AG10803 (cell line): ENCODE data around the gene LDB2.

Source experiments
- DNase-seq: peaks from one replicate; pipeline ENCODE4 v3.0.0; 2010; ENCODE audit warnings: low read depth
- H3K4me3 ChIP-seq: 2 replicates; pipeline ENCODE4 v1.5.1; 2011; ENCODE audit warnings: mild to moderate bottlenecking, low read length, control low read depth
- TF ChIP-seq, protein P1 (sequence below): conservative IDR thresholded peaks from 2 replicates; pipeline ENCODE4 v1.5.1; 2011; ENCODE audit warnings: mild to moderate bottlenecking, low read length, control low read depth, inconsistent platforms

Gene LDB2

DNA sequence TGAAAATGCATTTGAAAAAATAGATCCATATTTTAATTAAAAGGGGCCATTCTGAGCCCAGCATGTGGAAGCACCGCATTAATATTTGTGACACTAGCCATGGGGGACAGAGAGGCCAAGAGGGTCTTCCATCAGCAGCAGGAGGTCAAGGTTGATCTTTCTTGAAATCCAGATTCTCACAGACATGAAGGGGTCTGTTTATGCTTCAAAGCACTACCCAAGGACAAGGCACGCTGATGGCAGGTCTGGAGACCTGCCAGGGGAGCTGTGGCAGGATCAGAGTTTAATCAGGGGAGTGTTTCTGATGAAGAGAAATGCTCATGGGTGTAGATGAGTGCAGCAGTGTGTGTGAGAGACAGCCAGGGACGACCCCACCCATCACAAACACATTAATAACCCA, 243.3 kb downstream of the LDB2 start:
- DNase-seq: no peak
- TF ChIP-seq, protein P1, sequence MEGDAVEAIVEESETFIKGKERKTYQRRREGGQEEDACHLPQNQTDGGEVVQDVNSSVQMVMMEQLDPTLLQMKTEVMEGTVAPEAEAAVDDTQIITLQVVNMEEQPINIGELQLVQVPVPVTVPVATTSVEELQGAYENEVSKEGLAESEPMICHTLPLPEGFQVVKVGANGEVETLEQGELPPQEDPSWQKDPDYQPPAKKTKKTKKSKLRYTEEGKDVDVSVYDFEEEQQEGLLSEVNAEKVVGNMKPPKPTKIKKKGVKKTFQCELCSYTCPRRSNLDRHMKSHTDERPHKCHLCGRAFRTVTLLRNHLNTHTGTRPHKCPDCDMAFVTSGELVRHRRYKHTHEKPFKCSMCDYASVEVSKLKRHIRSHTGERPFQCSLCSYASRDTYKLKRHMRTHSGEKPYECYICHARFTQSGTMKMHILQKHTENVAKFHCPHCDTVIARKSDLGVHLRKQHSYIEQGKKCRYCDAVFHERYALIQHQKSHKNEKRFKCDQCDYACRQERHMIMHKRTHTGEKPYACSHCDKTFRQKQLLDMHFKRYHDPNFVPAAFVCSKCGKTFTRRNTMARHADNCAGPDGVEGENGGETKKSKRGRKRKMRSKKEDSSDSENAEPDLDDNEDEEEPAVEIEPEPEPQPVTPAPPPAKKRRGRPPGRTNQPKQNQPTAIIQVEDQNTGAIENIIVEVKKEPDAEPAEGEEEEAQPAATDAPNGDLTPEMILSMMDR: no peak

DNA sequence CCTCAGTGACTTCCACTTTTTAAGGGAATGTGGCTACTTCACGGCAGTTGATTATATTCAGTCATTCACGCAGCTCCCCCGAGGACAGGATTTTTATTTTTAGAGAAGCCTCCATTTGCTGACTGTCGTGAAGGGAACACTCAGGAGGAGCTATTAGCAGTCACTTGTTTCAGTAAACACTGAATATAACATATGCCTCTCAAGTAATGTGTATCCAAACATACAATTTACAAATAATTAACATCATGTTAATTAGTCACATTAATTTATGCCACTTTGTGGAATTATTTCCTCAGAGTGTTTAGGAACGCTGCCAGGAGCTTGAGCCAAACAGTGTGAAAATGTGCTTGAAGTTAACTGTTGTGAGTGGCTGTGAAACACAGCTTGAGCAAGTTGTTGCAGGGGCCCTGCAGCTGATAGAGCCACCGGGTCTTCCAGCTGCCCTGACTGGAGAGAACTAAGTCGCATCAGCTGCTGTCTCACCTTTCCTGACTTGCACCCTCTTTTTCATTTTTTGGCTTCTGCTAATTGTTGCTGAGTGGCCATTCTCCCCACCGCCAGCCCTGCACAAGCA, 245.6 kb downstream of the LDB2 start:
- H3K4me3 ChIP-seq: no peak overlapping the region
- DNase-seq: no peak
- TF ChIP-seq, protein P1: no peak

More for the DNA sequence above, 243.3 kb downstream of the LDB2 start:
- no peak overlapping the region for H3K4me3 ChIP-seq

DNA sequence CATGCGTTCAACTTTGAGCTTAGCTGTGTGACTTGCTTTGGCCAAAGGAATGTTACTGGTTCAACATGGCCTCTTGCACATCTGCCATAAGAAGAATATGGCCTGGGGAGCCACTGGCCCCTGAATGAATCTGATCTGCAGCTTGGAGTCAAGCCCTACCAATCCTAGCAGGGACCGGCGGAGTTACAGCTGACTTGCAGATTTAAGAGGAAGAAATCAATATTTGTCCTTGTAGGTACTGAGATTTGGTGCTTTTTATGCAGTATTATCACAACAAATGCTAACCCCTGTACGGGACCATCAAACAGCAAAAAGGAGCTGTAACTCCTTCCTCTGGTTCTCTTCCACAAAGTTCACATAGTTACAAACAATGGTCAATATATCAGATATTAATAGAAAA, 252.0 kb downstream of the LDB2 start:
- no peak for DNase-seq
- no peak overlapping the region for H3K4me3 ChIP-seq
- TF ChIP-seq, protein P1: no peak

DNA sequence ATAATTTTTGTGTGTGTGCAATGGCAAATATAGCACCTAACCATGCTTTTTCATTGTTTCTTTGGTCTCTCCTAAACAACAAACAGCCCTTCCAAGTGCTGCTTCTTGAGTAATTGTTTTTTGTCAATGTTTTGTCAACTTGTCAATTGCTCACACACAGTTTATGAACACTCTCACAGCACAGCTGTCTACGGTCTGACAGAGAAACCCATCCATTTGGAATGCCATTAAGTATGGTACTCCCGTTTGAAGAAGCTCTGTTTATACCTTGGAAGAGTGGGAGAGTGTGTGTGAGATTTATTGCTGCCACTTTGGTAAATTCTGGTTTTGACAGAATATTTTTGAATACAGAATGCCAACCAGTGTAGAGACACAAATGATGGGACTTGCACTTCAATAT, 254.6 kb downstream of the LDB2 start:
- TF ChIP-seq, protein P1: no peak
- DNase-seq: no peak

DNA sequence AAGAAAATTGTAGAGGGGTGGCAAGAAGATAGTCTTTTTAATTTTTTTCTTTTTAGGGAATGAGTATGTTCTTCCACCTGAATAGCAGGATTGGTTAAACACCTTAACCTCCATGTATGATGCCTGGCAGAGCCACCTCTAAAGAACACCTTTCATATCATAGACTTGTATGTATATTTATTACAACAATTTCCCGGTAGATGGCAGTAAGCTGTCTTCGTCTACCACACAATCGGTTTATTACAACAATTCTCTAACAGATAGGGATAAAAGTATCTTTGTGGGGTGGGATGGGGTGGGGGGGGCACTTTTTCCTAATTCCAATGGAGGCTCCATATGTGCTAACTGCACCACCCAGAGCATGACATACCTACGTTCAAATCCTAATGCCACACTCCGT, 255.5 kb downstream of the LDB2 start:
- no peak for DNase-seq
- TF ChIP-seq, protein P1: peak; percentile 21
- no peak overlapping the region for H3K4me3 ChIP-seq

More for the DNA sequence above, 254.6 kb downstream of the LDB2 start:
- H3K4me3 ChIP-seq: no peak overlapping the region

DNA sequence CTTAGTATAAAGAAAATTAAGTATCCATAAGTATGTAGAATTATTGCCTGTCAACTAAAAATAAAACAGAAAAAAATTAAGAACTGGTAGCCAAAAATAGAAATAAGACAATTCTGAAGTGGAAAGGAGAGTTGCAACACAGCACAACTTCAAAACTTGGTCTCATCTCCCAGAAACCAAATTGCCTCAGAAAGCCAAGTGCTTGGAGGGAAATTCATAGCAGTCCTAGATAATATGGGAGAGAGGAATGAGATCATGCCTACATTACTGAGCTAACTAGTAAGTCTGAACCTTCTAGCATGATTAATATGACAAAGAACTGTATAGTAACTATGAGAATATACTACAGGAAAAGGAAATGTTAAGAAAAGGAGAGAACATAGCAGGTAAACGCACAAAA, 256.5 kb downstream of the LDB2 start:
- DNase-seq: peak; percentile 80
- TF ChIP-seq, protein P1: no peak
- no peak overlapping the region for H3K4me3 ChIP-seq

DNA sequence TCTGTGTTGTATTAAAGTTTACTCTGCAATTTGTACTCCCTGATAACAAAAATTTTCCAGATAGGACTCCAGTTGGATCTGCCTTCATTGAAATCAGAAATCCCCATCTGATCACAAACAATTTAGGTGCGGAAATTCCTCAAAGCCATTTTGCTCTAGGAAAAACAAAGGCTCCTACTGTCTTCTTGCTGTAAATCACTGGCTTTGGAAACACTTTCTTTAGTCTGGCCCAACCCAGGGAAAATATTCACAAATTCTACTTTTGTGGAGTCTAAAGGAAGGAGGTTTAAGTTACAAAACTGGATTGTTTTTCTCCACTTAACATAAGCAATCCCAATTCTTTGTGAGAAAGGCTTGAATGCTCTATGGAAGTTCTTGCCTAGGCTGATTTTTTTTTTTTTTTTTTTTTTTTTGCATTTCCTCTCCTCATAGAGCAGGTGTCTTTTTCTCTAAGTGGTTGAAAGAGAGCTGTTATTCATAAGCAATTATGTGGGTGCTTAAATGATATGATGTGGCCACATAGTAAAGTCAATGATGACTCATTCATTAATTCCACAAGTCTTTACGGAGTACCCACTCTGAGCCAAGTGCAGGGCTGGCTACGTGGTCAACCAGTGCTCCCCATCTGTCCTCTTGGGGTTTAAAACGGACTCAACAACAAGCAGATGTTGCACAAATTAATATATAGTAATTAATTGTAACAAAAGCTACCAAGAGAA, 261.4 kb downstream of the LDB2 start:
- no peak overlapping the region for H3K4me3 ChIP-seq
- TF ChIP-seq, protein P1: no peak

More for the DNA sequence above, 261.4 kb downstream of the LDB2 start:
- peak; percentile 58 for DNase-seq
